Measurements from ENCODE around the gene HES4.

HES4 gene

DNA sequence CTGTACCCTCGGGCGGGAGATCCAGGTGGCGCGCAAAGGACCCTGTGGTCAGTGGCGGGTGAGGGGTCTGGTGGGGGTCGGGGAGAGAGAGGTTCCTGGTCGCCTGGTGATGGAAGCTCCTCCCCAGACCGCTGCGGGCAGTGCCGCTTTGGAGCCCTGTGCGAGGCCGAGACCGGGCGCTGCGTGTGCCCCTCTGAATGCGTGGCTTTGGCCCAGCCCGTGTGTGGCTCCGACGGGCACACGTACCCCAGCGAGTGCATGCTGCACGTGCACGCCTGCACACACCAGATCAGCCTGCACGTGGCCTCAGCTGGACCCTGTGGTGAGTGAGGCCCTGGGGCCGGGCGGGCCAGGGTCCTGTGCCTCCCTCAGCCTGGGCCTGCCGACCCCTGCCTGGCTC lies 43.5 kb upstream of the HES4 start:
- no peak for TF ChIP-seq EZH2 (IDR thresholded peaks at IDR 0.05; ENCODE audit: borderline replicate concordance, low read length)
- TF ChIP-seq, protein P1, sequence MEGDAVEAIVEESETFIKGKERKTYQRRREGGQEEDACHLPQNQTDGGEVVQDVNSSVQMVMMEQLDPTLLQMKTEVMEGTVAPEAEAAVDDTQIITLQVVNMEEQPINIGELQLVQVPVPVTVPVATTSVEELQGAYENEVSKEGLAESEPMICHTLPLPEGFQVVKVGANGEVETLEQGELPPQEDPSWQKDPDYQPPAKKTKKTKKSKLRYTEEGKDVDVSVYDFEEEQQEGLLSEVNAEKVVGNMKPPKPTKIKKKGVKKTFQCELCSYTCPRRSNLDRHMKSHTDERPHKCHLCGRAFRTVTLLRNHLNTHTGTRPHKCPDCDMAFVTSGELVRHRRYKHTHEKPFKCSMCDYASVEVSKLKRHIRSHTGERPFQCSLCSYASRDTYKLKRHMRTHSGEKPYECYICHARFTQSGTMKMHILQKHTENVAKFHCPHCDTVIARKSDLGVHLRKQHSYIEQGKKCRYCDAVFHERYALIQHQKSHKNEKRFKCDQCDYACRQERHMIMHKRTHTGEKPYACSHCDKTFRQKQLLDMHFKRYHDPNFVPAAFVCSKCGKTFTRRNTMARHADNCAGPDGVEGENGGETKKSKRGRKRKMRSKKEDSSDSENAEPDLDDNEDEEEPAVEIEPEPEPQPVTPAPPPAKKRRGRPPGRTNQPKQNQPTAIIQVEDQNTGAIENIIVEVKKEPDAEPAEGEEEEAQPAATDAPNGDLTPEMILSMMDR (IDR thresholded peaks at IDR 0.05; ENCODE audit: low read length) = no peak
- Histone ChIP-seq H3K9me2 (ENCODE audit: low read depth, low read length) (no peaks in the 10 kb centered on the region), H3K4me1 (ENCODE audit: insufficient read depth, low read length, severe bottlenecking) (no peaks in the 10 kb centered on the region), H3K9me3 (ENCODE audit: low read length) (no peaks in the 10 kb centered on the region), H4K20me1 (ENCODE audit: insufficient read depth, low read length) (no peaks in the 10 kb centered on the region), H3K27ac (ENCODE audit: low read depth, low read length, poor library complexity, severe bottlenecking) (no peak overlapping the region), H3F3A (ENCODE audit: insufficient read depth, low read length) (no peaks in the 10 kb centered on the region), H3K9ac (ENCODE audit: low read length) (no peak overlapping the region), H3K4me3 (ENCODE audit: low read depth, low read length, poor library complexity, severe bottlenecking) (no peak overlapping the region), H3K36me3 (ENCODE audit: insufficient read depth, low read length) (no peaks in the 10 kb centered on the region), H3K4me2 (ENCODE audit: low read length) (no peak overlapping the region), H3K79me2 (ENCODE audit: insufficient read depth, low read length) (no peaks in the 10 kb centered on the region), H3K27me3 (ENCODE audit: insufficient read depth, low read length) (no peaks in the 10 kb centered on the region), H2AFZ (ENCODE audit: low read length) (no peak overlapping the region)

DNA sequence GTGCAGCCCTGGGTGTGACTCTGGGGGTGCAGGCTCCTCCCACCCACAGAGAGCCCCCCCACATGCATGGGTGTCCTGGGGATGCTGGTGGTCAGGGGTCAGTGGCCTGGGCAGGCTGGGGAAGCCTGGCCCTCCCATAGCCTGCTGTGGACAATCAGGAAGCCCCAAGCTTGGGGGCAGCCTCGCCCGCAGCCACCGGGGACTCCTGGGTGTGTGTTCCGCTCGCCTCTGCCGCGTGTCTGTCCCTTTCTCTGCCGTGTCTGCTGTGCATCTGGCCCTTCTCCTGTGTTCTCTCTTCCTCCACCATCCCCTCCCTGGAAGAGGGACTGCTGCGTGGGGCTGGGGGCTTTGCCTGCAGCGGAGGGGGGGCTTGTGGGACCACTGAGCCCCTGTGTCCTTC lies 42.9 kb upstream of the HES4 start:
- Histone ChIP-seq H4K20me1 (ENCODE audit: insufficient read depth, low read length) (no peaks in the 10 kb centered on the region), H3K4me2 (ENCODE audit: low read length) (no peak overlapping the region), H3K79me2 (ENCODE audit: insufficient read depth, low read length) (no peaks in the 10 kb centered on the region), H3F3A (ENCODE audit: insufficient read depth, low read length) (no peaks in the 10 kb centered on the region), H3K4me3 (ENCODE audit: low read depth, low read length, poor library complexity, severe bottlenecking) (no peak overlapping the region), H3K4me1 (ENCODE audit: insufficient read depth, low read length, severe bottlenecking) (no peaks in the 10 kb centered on the region), H3K9ac (ENCODE audit: low read length) (no peak overlapping the region), H3K36me3 (ENCODE audit: insufficient read depth, low read length) (no peaks in the 10 kb centered on the region), H3K9me2 (ENCODE audit: low read depth, low read length) (no peaks in the 10 kb centered on the region), H3K27ac (ENCODE audit: low read depth, low read length, poor library complexity, severe bottlenecking) (no peak overlapping the region), H3K27me3 (ENCODE audit: insufficient read depth, low read length) (no peaks in the 10 kb centered on the region), H3K9me3 (ENCODE audit: low read length) (no peaks in the 10 kb centered on the region), H2AFZ (ENCODE audit: low read length) (no peak overlapping the region)
- TF ChIP-seq, protein P1 (IDR thresholded peaks at IDR 0.05; ENCODE audit: low read length) = no peak
- TF ChIP-seq EZH2 (IDR thresholded peaks at IDR 0.05; ENCODE audit: borderline replicate concordance, low read length) = no peak

DNA sequence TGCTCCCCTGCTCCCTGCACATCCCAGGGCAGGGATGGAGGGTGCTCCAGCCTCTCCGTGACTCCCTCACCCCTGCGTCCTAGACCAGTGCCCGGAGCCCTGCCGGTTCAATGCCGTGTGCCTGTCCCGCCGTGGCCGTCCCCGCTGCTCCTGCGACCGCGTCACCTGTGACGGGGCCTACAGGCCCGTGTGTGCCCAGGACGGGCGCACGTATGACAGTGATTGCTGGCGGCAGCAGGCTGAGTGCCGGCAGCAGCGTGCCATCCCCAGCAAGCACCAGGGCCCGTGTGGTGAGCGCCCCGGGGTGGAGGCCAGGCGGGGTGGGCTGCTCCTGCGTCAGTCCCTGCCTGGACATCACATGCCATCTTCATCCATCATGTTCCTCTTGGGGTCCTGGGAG lies 42.0 kb upstream of the HES4 start:
- Histone ChIP-seq H3F3A (ENCODE audit: insufficient read depth, low read length) (no peaks in the 10 kb centered on the region), H3K9me3 (ENCODE audit: low read length) (no peaks in the 10 kb centered on the region), H3K9ac (ENCODE audit: low read length) (no peak overlapping the region), H3K36me3 (ENCODE audit: insufficient read depth, low read length) (no peaks in the 10 kb centered on the region), H3K27me3 (ENCODE audit: insufficient read depth, low read length) (no peaks in the 10 kb centered on the region), H2AFZ (ENCODE audit: low read length) (no peak overlapping the region), H3K4me3 (ENCODE audit: low read depth, low read length, poor library complexity, severe bottlenecking) (no peak overlapping the region), H3K4me1 (ENCODE audit: insufficient read depth, low read length, severe bottlenecking) (no peaks in the 10 kb centered on the region), H3K79me2 (ENCODE audit: insufficient read depth, low read length) (no peaks in the 10 kb centered on the region), H4K20me1 (ENCODE audit: insufficient read depth, low read length) (no peaks in the 10 kb centered on the region), H3K4me2 (ENCODE audit: low read length) (no peak overlapping the region), H3K9me2 (ENCODE audit: low read depth, low read length) (no peaks in the 10 kb centered on the region), H3K27ac (ENCODE audit: low read depth, low read length, poor library complexity, severe bottlenecking) (no peak overlapping the region)
- no peak for TF ChIP-seq EZH2 (IDR thresholded peaks at IDR 0.05; ENCODE audit: borderline replicate concordance, low read length)
- TF ChIP-seq, protein P1 (IDR thresholded peaks at IDR 0.05; ENCODE audit: low read length) = no peak

Measured in OCI-LY1 (cell line).